ENCODE data around the gene UCK2.

UCK2 gene

GRCh38 chr1:165834229-165834628, 6.8 kb downstream of the UCK2 start:
- H3K27me3 ChIP-seq (ENCODE audit: control insufficient read depth, insufficient read depth, low read length), result no peaks in the 10 kb centered on the region
- H3K9ac ChIP-seq (ENCODE audit: low read depth, low read length), result no peak overlapping the region
- H3K27ac ChIP-seq (ENCODE audit: low read depth, low read length), result no peak overlapping the region
- no peaks in the 10 kb centered on the region for H3K9me3 ChIP-seq (ENCODE audit: control insufficient read depth, insufficient read depth, low read length)
- peaks cover 35% of the 10 kb centered on the region for H3K4me1 ChIP-seq (ENCODE audit: control insufficient read depth, insufficient read depth, low read length)
- no peak overlapping the region for H3K4me3 ChIP-seq (ENCODE audit: low read depth, low read length)
- 0 out of 2 replicates have a peak, but pooled peaks cover 4% of the 10 kb centered on the region for H3K36me3 ChIP-seq (ENCODE audit: control insufficient read depth, insufficient read depth, low read length)

GRCh38 chr1:165834881-165835280, 7.5 kb downstream of the UCK2 start:
- Histone ChIP-seq H3K27ac (ENCODE audit: low read depth, low read length) (no peak overlapping the region), H3K4me1 (ENCODE audit: control insufficient read depth, insufficient read depth, low read length) (peaks cover 32% of the 10 kb centered on the region), H3K9me3 (ENCODE audit: control insufficient read depth, insufficient read depth, low read length) (no peaks in the 10 kb centered on the region), H3K27me3 (ENCODE audit: control insufficient read depth, insufficient read depth, low read length) (no peaks in the 10 kb centered on the region), H3K36me3 (ENCODE audit: control insufficient read depth, insufficient read depth, low read length) (0 out of 2 replicates have a peak, but pooled peaks cover 4% of the 10 kb centered on the region), H3K9ac (ENCODE audit: low read depth, low read length) (no peak overlapping the region), H3K4me3 (ENCODE audit: low read depth, low read length) (no peak overlapping the region)

- Histone ChIP-seq H3K27me3 (ENCODE audit: control insufficient read depth, insufficient read depth, low read length) (no peaks in the 10 kb centered on the region), H3K27ac (ENCODE audit: low read depth, low read length) (no peak overlapping the region), H3K9me3 (ENCODE audit: control insufficient read depth, insufficient read depth, low read length) (no peaks in the 10 kb centered on the region), H3K9ac (ENCODE audit: low read depth, low read length) (no peak overlapping the region), H3K36me3 (ENCODE audit: control insufficient read depth, insufficient read depth, low read length) (0 out of 2 replicates have a peak, but pooled peaks cover 4% of the 10 kb centered on the region), H3K4me3 (ENCODE audit: low read depth, low read length) (no peak overlapping the region; the same call in 1 of the 2 replicates), H3K4me1 (ENCODE audit: control insufficient read depth, insufficient read depth, low read length) (peaks cover 40% of the 10 kb centered on the region)
These were observed 9.5 kb downstream of the UCK2 start for GRCh38 chr1:165836664-165837482.

- no peak overlapping the region for H3K27ac ChIP-seq (ENCODE audit: low read depth, low read length)
- H3K9ac ChIP-seq (ENCODE audit: low read depth, low read length), result no peak overlapping the region
- no peaks in the 10 kb centered on the region for H3K27me3 ChIP-seq (ENCODE audit: control insufficient read depth, insufficient read depth, low read length)
- H3K36me3 ChIP-seq (ENCODE audit: control insufficient read depth, insufficient read depth, low read length), result 0 out of 2 replicates have a peak, but pooled peaks cover 4% of the 10 kb centered on the region
- no peaks in the 10 kb centered on the region for H3K9me3 ChIP-seq (ENCODE audit: control insufficient read depth, insufficient read depth, low read length)
- H3K4me3 ChIP-seq (ENCODE audit: low read depth, low read length), result no peak overlapping the region
- H3K4me1 ChIP-seq (ENCODE audit: control insufficient read depth, insufficient read depth, low read length), result peaks cover 39% of the 10 kb centered on the region
These were observed 10.5 kb downstream of the UCK2 start for GRCh38 chr1:165837838-165838364.

- H3K9ac ChIP-seq (ENCODE audit: low read depth, low read length), result no peak overlapping the region
- peaks cover 42% of the 10 kb centered on the region for H3K4me1 ChIP-seq (ENCODE audit: control insufficient read depth, insufficient read depth, low read length)
- no peak overlapping the region for H3K27ac ChIP-seq (ENCODE audit: low read depth, low read length)
- no peak overlapping the region for H3K4me3 ChIP-seq (ENCODE audit: low read depth, low read length)
- no peaks in the 10 kb centered on the region for H3K27me3 ChIP-seq (ENCODE audit: control insufficient read depth, insufficient read depth, low read length)
- H3K9me3 ChIP-seq (ENCODE audit: control insufficient read depth, insufficient read depth, low read length), result no peaks in the 10 kb centered on the region
- 0 out of 2 replicates have a peak, but pooled peaks cover 4% of the 10 kb centered on the region for H3K36me3 ChIP-seq (ENCODE audit: control insufficient read depth, insufficient read depth, low read length)
These were observed 13.0 kb downstream of the UCK2 start for GRCh38 chr1:165840423-165840822.

GRCh38 chr1:165841582-165842017, 14.2 kb downstream of the UCK2 start:
- no peak overlapping the region for H3K9ac ChIP-seq (ENCODE audit: low read depth, low read length)
- H3K27ac ChIP-seq (ENCODE audit: low read depth, low read length), result no peak overlapping the region
- peaks cover 36% of the 10 kb centered on the region for H3K4me1 ChIP-seq (ENCODE audit: control insufficient read depth, insufficient read depth, low read length)

GRCh38 chr1:165842023-165842670, 14.7 kb downstream of the UCK2 start:
- no peaks in the 10 kb centered on the region for H3K27me3 ChIP-seq (ENCODE audit: control insufficient read depth, insufficient read depth, low read length)

More at GRCh38 chr1:165841582-165842017, 14.2 kb downstream of the UCK2 start:
- 0 out of 2 replicates have a peak, but pooled peaks cover 4% of the 10 kb centered on the region for H3K36me3 ChIP-seq (ENCODE audit: control insufficient read depth, insufficient read depth, low read length)
- no peaks in the 10 kb centered on the region for H3K9me3 ChIP-seq (ENCODE audit: control insufficient read depth, insufficient read depth, low read length)
- no peaks in the 10 kb centered on the region for H3K27me3 ChIP-seq (ENCODE audit: control insufficient read depth, insufficient read depth, low read length)
- H3K4me3 ChIP-seq (ENCODE audit: low read depth, low read length), result no peak overlapping the region

GRCh38 chr1:165842671-165843129, 15.3 kb downstream of the UCK2 start:
- Histone ChIP-seq H3K27ac (ENCODE audit: low read depth, low read length) (no peak overlapping the region), H3K9me3 (ENCODE audit: control insufficient read depth, insufficient read depth, low read length) (no peaks in the 10 kb centered on the region), H3K4me1 (ENCODE audit: control insufficient read depth, insufficient read depth, low read length) (peaks cover 28% of the 10 kb centered on the region), H3K9ac (ENCODE audit: low read depth, low read length) (no peak overlapping the region), H3K27me3 (ENCODE audit: control insufficient read depth, insufficient read depth, low read length) (no peaks in the 10 kb centered on the region), H3K36me3 (ENCODE audit: control insufficient read depth, insufficient read depth, low read length) (no peaks in the 10 kb centered on the region), H3K4me3 (ENCODE audit: low read depth, low read length) (no peak overlapping the region)

More at GRCh38 chr1:165842023-165842670, 14.7 kb downstream of the UCK2 start:
- Histone ChIP-seq H3K9ac (ENCODE audit: low read depth, low read length) (no peak overlapping the region), H3K27ac (ENCODE audit: low read depth, low read length) (no peak overlapping the region), H3K4me1 (ENCODE audit: control insufficient read depth, insufficient read depth, low read length) (peaks cover 31% of the 10 kb centered on the region), H3K36me3 (ENCODE audit: control insufficient read depth, insufficient read depth, low read length) (0 out of 2 replicates have a peak, but pooled peaks cover under 1% of the 10 kb centered on the region), H3K9me3 (ENCODE audit: control insufficient read depth, insufficient read depth, low read length) (no peaks in the 10 kb centered on the region), H3K4me3 (ENCODE audit: low read depth, low read length) (no peak overlapping the region)

GRCh38 chr1:165843304-165843703, 15.9 kb downstream of the UCK2 start:
- Histone ChIP-seq H3K27ac (ENCODE audit: low read depth, low read length) (no peak overlapping the region), H3K36me3 (ENCODE audit: control insufficient read depth, insufficient read depth, low read length) (no peaks in the 10 kb centered on the region), H3K9me3 (ENCODE audit: control insufficient read depth, insufficient read depth, low read length) (no peaks in the 10 kb centered on the region), H3K27me3 (ENCODE audit: control insufficient read depth, insufficient read depth, low read length) (no peaks in the 10 kb centered on the region), H3K4me1 (ENCODE audit: control insufficient read depth, insufficient read depth, low read length) (peaks cover 28% of the 10 kb centered on the region), H3K4me3 (ENCODE audit: low read depth, low read length) (no peak overlapping the region), H3K9ac (ENCODE audit: low read depth, low read length) (no peak overlapping the region)

- H3K9me3 ChIP-seq (ENCODE audit: control insufficient read depth, insufficient read depth, low read length), result no peaks in the 10 kb centered on the region
- H3K9ac ChIP-seq (ENCODE audit: low read depth, low read length), result no peak overlapping the region
- H3K4me1 ChIP-seq (ENCODE audit: control insufficient read depth, insufficient read depth, low read length), result peaks cover 25% of the 10 kb centered on the region
- no peak overlapping the region for H3K4me3 ChIP-seq (ENCODE audit: low read depth, low read length)
- no peaks in the 10 kb centered on the region for H3K27me3 ChIP-seq (ENCODE audit: control insufficient read depth, insufficient read depth, low read length)
- H3K36me3 ChIP-seq (ENCODE audit: control insufficient read depth, insufficient read depth, low read length), result no peaks in the 10 kb centered on the region
- H3K27ac ChIP-seq (ENCODE audit: low read depth, low read length), result no peak overlapping the region
These were observed 16.8 kb downstream of the UCK2 start for GRCh38 chr1:165844114-165844798.

Data from HUES48 (cell line).